HCT116 (cell line): Measurements from ENCODE around the gene ECSCR. TPM values are rescaled to one million over a fixed set of nuclear protein-coding genes. Genes with fewer than 3 reads are reported as not detected.

Source experiments
- ATAC-seq: fragments of 200-7000 bp; cut with Tn5 transposase; 2 replicates; pipeline ENCODE4 v1.9.1; 2020; ENCODE audit warnings: mild to moderate bottlenecking, moderate library complexity
- BruUV-seq: library from RNA; stranded (reverse); fragments of 400-500 nt; replicated peaks from 2 replicates; lab custom pipeline; 2021; lab: Mats Ljungman, UMichigan
- CTCF ChIA-PET: fragments of 300-600 bp; sonication (Branson Sonifier 250); formaldehyde crosslinking; loops from one replicate; lab custom pipeline; 2021; ENCODE audit warnings: antibody characterized with exemption; lab: Charles Lee
- POLR2A ChIA-PET: fragments of 300-600, 350-600 bp; sonication (Branson Sonifier 250); formaldehyde crosslinking; loops from one replicate; lab custom pipeline; 2021; ENCODE audit warnings: antibody characterized with exemption; lab: Charles Lee
- RAD21 ChIA-PET, 2 experiments: fragments of 300-600 bp; sonication (Branson Sonifier 250); formaldehyde crosslinking; loops; one replicate each; lab custom pipeline; 2023; ENCODE audit warnings: low total read pairs in 2 of 2; ENCODE audit not compliant: uncharacterized antibody in 2 of 2, unreplicated experiment in 2 of 2, low non-redundant PET in 1 of 2; lab: Charles Lee
- DNase-seq: peaks from one replicate; pipeline ENCODE4 v3.0.0-alpha.2; 2010; ENCODE audit warnings: low read depth, low spot score
- H2AFZ ChIP-seq: fragments of 200-600 bp; shearing (Covaris generic), sonication (generic); 2 replicates; pipeline ENCODE4 v1.6.1; 2017; ENCODE audit warnings: low read depth, mixed run types, mixed read lengths, antibody characterized with exemption, low read length; ENCODE audit not compliant: poor library complexity, severe bottlenecking
- H3K27ac ChIP-seq: 2 replicates; pipeline ENCODE4 v1.5.1; 2012; ENCODE audit warnings: low read depth, low read length
- H3K27me3 ChIP-seq: fragments of 200-600 bp; sonication (generic); 2 replicates; pipeline ENCODE4 v1.6.1; 2016; ENCODE audit warnings: mixed run types, low read length, mixed read lengths; ENCODE audit not compliant: insufficient read depth
- H3K36me3 ChIP-seq, 2 experiments: fragments of 200-500 bp in 1 of 2; fragments of 200-600 bp in 1 of 2; sonication (Bioruptor generic) in 1 of 2; sonication (generic) in 1 of 2; 2 replicates each; pipeline versions ENCODE4 v1.5.1 to v1.6.1; 2014 to 2016; ENCODE audit warnings: low read length in 2 of 2, inconsistent platforms in 1 of 2, mixed read lengths in 1 of 2, mixed run types in 1 of 2; ENCODE audit not compliant: insufficient read depth in 2 of 2, control insufficient read depth in 1 of 2
- H3K4me1 ChIP-seq, 2 experiments: fragments of 200-600 bp in 1 of 2; sonication (generic) in 1 of 2; 2 replicates each; pipeline versions ENCODE4 v1.5.1 to v1.6.1; 2012 to 2017; ENCODE audit warnings: low read length in 2 of 2, inconsistent platforms in 1 of 2, mild to moderate bottlenecking in 1 of 2, mixed read lengths in 1 of 2, mixed run types in 1 of 2, moderate library complexity in 1 of 2; ENCODE audit not compliant: insufficient read depth in 2 of 2, control insufficient read depth in 1 of 2
- H3K4me2 ChIP-seq: fragments of 200-600 bp; sonication (generic); 2 replicates; pipeline ENCODE4 v1.6.1; 2017; ENCODE audit warnings: mixed run types, low read length, mixed read lengths
- H3K4me3 ChIP-seq, 2 experiments: fragments of 200-600 bp in 1 of 2; sonication (generic) in 1 of 2; replicated peaks in 1 of 2; 2 replicates each; pipeline ENCODE4 v1.5.1; 2011 to 2016; ENCODE audit warnings: low read length in 2 of 2, control low read depth in 1 of 2, low read depth in 1 of 2, mild to moderate bottlenecking in 1 of 2, mixed read lengths in 1 of 2, mixed run types in 1 of 2
- H3K79me2 ChIP-seq: fragments of 200-600 bp; sonication (generic); 2 replicates; pipeline ENCODE4 v1.6.1; 2017; ENCODE audit warnings: mild to moderate bottlenecking, mixed run types, low read length, moderate library complexity, mixed read lengths; ENCODE audit not compliant: insufficient read depth
- H3K9ac ChIP-seq: fragments of 200-600 bp; sonication (generic); 2 replicates; pipeline ENCODE4 v1.6.1; 2016; ENCODE audit warnings: low read length, mixed read lengths
- H3K9me2 ChIP-seq: fragments of 200-600 bp; sonication (generic), shearing (Covaris generic); 2 replicates; pipeline ENCODE4 v1.6.1; 2017; ENCODE audit warnings: mixed run types, mild to moderate bottlenecking, moderate library complexity; ENCODE audit not compliant: insufficient read depth
- H3K9me3 ChIP-seq, 2 experiments: fragments of 200-500 bp in 1 of 2; fragments of 200-600 bp in 1 of 2; sonication (Bioruptor generic) in 1 of 2; sonication (generic) in 1 of 2; 2 replicates each; pipeline ENCODE4 v1.6.1; 2014 to 2017; ENCODE audit warnings: low read length in 2 of 2, mixed read lengths in 2 of 2, inconsistent platforms in 1 of 2, low read depth in 1 of 2, mild to moderate bottlenecking in 1 of 2, mixed run types in 1 of 2, moderate library complexity in 1 of 2; ENCODE audit not compliant: control insufficient read depth in 1 of 2, insufficient read depth in 1 of 2
- H4K20me1 ChIP-seq: fragments of 200-600 bp; sonication (generic), shearing (Covaris generic); 2 replicates; pipeline ENCODE4 v1.6.1; 2017; ENCODE audit warnings: mixed run types, mild to moderate bottlenecking, moderate library complexity; ENCODE audit not compliant: insufficient read depth
- ELF1 ChIP-seq: IDR thresholded peaks from 2 replicates; pipeline ENCODE4 v1.6.1; 2012; ENCODE audit warnings: low read depth, borderline replicate concordance
- EZH2 ChIP-seq: fragments of 200-600 bp; sonication (generic); IDR thresholded peaks from 2 replicates; pipeline ENCODE4 v1.6.1; 2017; ENCODE audit warnings: antibody characterized with exemption, mixed run types
- FOSL1 ChIP-seq: IDR thresholded peaks from 2 replicates; pipeline ENCODE4 v1.6.1; 2012; ENCODE audit warnings: low read depth
- SIN3A ChIP-seq: IDR thresholded peaks from 2 replicates; pipeline ENCODE4 v1.6.1; 2012; ENCODE audit warnings: low read depth
- SRF ChIP-seq: IDR thresholded peaks from 2 replicates; pipeline ENCODE4 v1.6.1; 2012; ENCODE audit warnings: low read depth
- intact Hi-C: fragments of 100-400 bp; cut with micrococcal nuclease; formaldehyde crosslinking; loops from 2 replicates; pipeline ENCODE4 v1.10.0; 2022
- total RNA-seq: library from RNA; stranded (reverse); gene quantifications from one replicate; pipeline ENCODE4 v1.2.1, GENCODE V29; 2021; ENCODE audit not compliant: unreplicated experiment
- TF ChIP-seq, protein P1 (sequence below): IDR thresholded peaks from 2 replicates; pipeline ENCODE4 v1.6.1; 2012; ENCODE audit warnings: low read depth

ECSCR gene
- total RNA-seq, 1 experiment from 2014 or later: not detected

DNA sequence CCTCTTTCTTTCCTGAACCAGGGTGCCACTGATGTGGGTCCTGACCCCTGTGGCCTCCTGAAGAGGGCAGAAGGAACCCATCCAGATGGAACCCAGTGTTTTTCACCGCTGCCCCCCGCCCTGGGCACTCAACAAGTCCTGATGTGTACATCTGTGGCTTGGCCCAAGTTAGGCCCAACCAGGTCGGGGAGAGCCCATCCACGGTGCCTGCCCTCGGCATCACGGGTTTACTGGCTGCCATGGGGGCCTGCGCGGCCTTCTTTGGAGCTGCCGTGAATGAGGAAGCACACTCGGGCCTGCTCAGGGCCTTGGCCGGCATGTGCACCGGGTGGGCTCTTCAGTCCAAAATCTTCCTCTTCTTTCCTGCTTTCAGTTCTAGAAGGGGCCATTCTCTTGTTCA, 5.8 kb downstream of the ECSCR start:
- Histone ChIP-seq H4K20me1 (no peaks in the 10 kb centered on the region), H3K27ac (no peak overlapping the region), H3K4me2 (no peak overlapping the region), H3K79me2 (no peaks in the 10 kb centered on the region), H3K4me3 (no peak overlapping the region), H3K9ac (no peak overlapping the region), H3K4me1 (peaks cover 0 to 7% of the 10 kb centered on the region in 2 experiments; a peak in 1 of 4 replicates), H3K9me3 (no peaks in the 10 kb centered on the region)
- CTCF ChIA-PET: no interaction called here
- RAD21 ChIA-PET: no interaction called here
- no peak for DNase-seq
- intact Hi-C loops: no loop called here
- BruUV-seq: no TSS peak
- TF ChIP-seq, protein P1, sequence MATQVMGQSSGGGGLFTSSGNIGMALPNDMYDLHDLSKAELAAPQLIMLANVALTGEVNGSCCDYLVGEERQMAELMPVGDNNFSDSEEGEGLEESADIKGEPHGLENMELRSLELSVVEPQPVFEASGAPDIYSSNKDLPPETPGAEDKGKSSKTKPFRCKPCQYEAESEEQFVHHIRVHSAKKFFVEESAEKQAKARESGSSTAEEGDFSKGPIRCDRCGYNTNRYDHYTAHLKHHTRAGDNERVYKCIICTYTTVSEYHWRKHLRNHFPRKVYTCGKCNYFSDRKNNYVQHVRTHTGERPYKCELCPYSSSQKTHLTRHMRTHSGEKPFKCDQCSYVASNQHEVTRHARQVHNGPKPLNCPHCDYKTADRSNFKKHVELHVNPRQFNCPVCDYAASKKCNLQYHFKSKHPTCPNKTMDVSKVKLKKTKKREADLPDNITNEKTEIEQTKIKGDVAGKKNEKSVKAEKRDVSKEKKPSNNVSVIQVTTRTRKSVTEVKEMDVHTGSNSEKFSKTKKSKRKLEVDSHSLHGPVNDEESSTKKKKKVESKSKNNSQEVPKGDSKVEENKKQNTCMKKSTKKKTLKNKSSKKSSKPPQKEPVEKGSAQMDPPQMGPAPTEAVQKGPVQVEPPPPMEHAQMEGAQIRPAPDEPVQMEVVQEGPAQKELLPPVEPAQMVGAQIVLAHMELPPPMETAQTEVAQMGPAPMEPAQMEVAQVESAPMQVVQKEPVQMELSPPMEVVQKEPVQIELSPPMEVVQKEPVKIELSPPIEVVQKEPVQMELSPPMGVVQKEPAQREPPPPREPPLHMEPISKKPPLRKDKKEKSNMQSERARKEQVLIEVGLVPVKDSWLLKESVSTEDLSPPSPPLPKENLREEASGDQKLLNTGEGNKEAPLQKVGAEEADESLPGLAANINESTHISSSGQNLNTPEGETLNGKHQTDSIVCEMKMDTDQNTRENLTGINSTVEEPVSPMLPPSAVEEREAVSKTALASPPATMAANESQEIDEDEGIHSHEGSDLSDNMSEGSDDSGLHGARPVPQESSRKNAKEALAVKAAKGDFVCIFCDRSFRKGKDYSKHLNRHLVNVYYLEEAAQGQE: no peak
- TF ChIP-seq FOSL1 (no peak), EZH2 (no peak), SRF (no peak), ELF1 (no peak), SIN3A (no peak)
- TF ChIP-seq, all 23 proteins: peak for 0
- POLR2A ChIA-PET: no interaction called here
- Histone ChIP-seq H2AFZ (no peak overlapping the region), H3K27me3 (no peaks in the 10 kb centered on the region), H3K36me3 (no peaks in the 10 kb centered on the region), H3K9me2 (no peaks in the 10 kb centered on the region)
- ATAC-seq: no peak
